Measurements from ENCODE around the gene GIMAP4. TPM values are rescaled to one million over a fixed set of nuclear protein-coding genes. Genes with fewer than 3 reads are reported as not detected.

GIMAP4 gene
- 168 and 174 TPM in 2 replicates for total RNA-seq
- polyA plus RNA-seq, result 38.6 and 56.6 TPM in 2 replicates
- 88.4 and 95.0 TPM in 2 replicates for polyA plus RNA-seq (2011; cell fraction: cytosol; rRNA removed)
- 45.2 and 49.1 TPM in 2 replicates for polyA plus RNA-seq (2011; cell fraction: nucleus; rRNA removed)
- polyA plus RNA-seq (2012), result 180 and 200 TPM in 2 replicates
- polyA minus RNA-seq, result 95.6 and 104 TPM in 2 replicates
- not detected for polyA minus RNA-seq (2011; cell fraction: cytosol; rRNA and poly(A)+ RNA removed)
- 24.3 and 30.1 TPM in 2 replicates for polyA minus RNA-seq (2011; cell fraction: nucleus; rRNA and poly(A)+ RNA removed)
- Bru-seq, nascent RNA, result percentile 94 among the genes with signal in this experiment
- percentile 92 among the genes with signal in this experiment for BruChase-seq, experiment 1, labeled RNA remaining after a 6-hour chase
- BruChase-seq, experiment 2, labeled RNA remaining after a 2-hour chase, result percentile 97 among the genes with signal in this experiment
- long read RNA-seq, transcript GIMAP4-205 (2 exons, 858 nt), result minor isoform, 12 of 705 reads
- long read RNA-seq, transcript GIMAP4-201 (3 exons, 2,060 nt), result major isoform, 592 of 705 reads
- long read RNA-seq, transcript GIMAP4-202 (3 exons, 1,569 nt), result minor isoform, 42 of 705 reads
- long read RNA-seq, partial matches to known transcripts, result 55 of 705 reads
- long read RNA-seq, other reads (novel, unspliced or antisense), result 3 of 705 reads

DNA sequence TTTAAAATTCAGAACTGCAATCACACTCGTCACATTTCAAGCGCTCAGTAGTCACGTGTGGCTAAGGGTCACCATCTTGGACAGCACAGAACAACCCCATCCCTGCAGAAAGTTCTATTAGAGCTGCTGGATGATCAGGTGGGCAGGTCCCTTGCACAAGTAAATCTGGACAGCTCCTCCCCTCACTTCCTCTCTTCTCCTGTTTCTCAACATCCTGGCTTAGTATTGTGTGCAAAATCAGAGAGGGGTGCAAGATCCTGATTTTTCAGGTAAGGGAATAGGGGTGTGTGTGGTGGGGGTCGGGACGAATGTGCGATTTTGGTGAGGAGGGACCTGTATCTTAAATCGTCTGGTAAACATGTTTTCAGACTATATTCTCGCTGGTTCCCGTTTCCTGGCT is at the start of gene GIMAP4:
Gene GIMAP4, plus strand, starts transcription at position 222 of the 400 bp plus-strand sequence. CDS start 2,512 bp downstream, outside the sequence.
- peak; percentile 69 for DNase-seq (ENCODE audit: low read depth, low spot score)
- H4K20me1 ChIP-seq (replicated peaks; ENCODE audit: control insufficient read depth, extremely low read depth, insufficient read depth, low read length), result no peaks in the 10 kb centered on the region
- no peaks in the 10 kb centered on the region for H3K27me3 ChIP-seq (ENCODE audit: control insufficient read depth in 2 of 2, insufficient read depth in 2 of 2, low read length in 2 of 2)
- H3K9me3 ChIP-seq (replicated peaks; ENCODE audit: control insufficient read depth, insufficient read depth, low read length), result no peaks in the 10 kb centered on the region
- peak within 1 kb of the TSS; percentile 76 for H3K9ac ChIP-seq (replicated peaks; ENCODE audit: extremely low read depth, insufficient read depth, low read length)
- POLR2A ChIA-PET, result interaction anchor here (0.7 to 1.6 kb wide), 5 partner anchors 19 to 188 kb away, joined by 3 to 5 read pairs (median 3); no protein-coding TSS in a partner anchor
- no peaks in the 10 kb centered on the region for H3K9me1 ChIP-seq (replicated peaks; ENCODE audit: control insufficient read depth, extremely low read depth, insufficient read depth, low read length)
- FAIRE-seq, result peak; percentile 93
- no TSS peak for BruUV-seq (replicated peaks)
- H3K4me1 ChIP-seq (ENCODE audit: control insufficient read depth, extremely low read depth, insufficient read depth, low read length), result peaks cover 62% of the 10 kb centered on the region
- intact Hi-C loops (cut with micrococcal nuclease), result loop anchor here (1.0 to 10.0 kb wide), 5 partner anchors 19 to 418 kb away; partner anchors contain the start of genes GIMAP6 and ZNF775
- dilution Hi-C loops (cut with MboI; ENCODE audit: extremely low pct_ligation_motif_present, low sequenced_read_pairs), result no loop called here
- CTCF ChIA-PET, result interaction anchor here (1.1 to 2.4 kb wide), 4 partner anchors 59 to 188 kb away, joined by 3 to 19 read pairs (median 7); partner anchors contain the start of gene GIMAP8
- H3K4me3 ChIP-seq (replicated peaks in 1 of 3; ENCODE audit: insufficient read depth in 1 of 3, low read depth in 1 of 3, low read length in 3 of 3), result peak within 1 kb of the TSS; percentile 78 to 80 (median 79)
- TF ChIP-seq, protein P1, sequence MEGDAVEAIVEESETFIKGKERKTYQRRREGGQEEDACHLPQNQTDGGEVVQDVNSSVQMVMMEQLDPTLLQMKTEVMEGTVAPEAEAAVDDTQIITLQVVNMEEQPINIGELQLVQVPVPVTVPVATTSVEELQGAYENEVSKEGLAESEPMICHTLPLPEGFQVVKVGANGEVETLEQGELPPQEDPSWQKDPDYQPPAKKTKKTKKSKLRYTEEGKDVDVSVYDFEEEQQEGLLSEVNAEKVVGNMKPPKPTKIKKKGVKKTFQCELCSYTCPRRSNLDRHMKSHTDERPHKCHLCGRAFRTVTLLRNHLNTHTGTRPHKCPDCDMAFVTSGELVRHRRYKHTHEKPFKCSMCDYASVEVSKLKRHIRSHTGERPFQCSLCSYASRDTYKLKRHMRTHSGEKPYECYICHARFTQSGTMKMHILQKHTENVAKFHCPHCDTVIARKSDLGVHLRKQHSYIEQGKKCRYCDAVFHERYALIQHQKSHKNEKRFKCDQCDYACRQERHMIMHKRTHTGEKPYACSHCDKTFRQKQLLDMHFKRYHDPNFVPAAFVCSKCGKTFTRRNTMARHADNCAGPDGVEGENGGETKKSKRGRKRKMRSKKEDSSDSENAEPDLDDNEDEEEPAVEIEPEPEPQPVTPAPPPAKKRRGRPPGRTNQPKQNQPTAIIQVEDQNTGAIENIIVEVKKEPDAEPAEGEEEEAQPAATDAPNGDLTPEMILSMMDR (IDR thresholded peaks at IDR 0.05; ENCODE audit: extremely low read depth in 1 of 2, insufficient read depth in 1 of 2, low read depth in 1 of 2, low read length in 2 of 2), result no peak
- no peak for TF ChIP-seq POLR2AphosphoS5 (IDR thresholded peaks at IDR 0.05; ENCODE audit: insufficient read depth, low read depth, low read length)
- TF ChIP-seq MYC (IDR thresholded peaks at IDR 0.05; ENCODE audit: low read depth, low read length), result no peak
- peak; percentile 49 for TF ChIP-seq POLR2A (IDR thresholded peaks at IDR 0.05; ENCODE audit: low read depth, low read length)
- TF ChIP-seq GATA2 (IDR thresholded peaks at IDR 0.05; ENCODE audit: insufficient read depth, insufficient read length, low read depth, low read length), result no peak
- TF ChIP-seq JUN (IDR thresholded peaks at IDR 0.05; ENCODE audit: borderline replicate concordance, insufficient read depth, insufficient read length, low read depth), result no peak
- H3K36me3 ChIP-seq (ENCODE audit: control insufficient read depth in 2 of 2, extremely low read depth in 1 of 2, insufficient read depth in 2 of 2, low read length in 2 of 2), result peaks cover 2 to 15% of the 10 kb centered on the region in 2 experiments
- peak within 1 kb of the TSS; percentile 92 for H3K4me2 ChIP-seq (ENCODE audit: insufficient read depth, low read length)
- H2AFZ ChIP-seq (ENCODE audit: low read depth, low read length), result peak within 1 kb of the TSS; percentile 37
- H3K79me2 ChIP-seq (ENCODE audit: control insufficient read depth, insufficient read depth, low read length), result peaks cover 42% of the 10 kb centered on the region
- peak within 1 kb of the TSS; percentile 63 for H3K27ac ChIP-seq (ENCODE audit: insufficient read depth, low read depth, low read length)

Measured in endothelial cell of umbilical vein (primary cell).